Naive B cell (primary cell): ENCODE measurements around the gene CAMTA1. TPM values are rescaled to one million over a fixed set of nuclear protein-coding genes. Genes with fewer than 3 reads are reported as not detected.

Experiments used
- ATAC-seq, 2 donors: fragments of 150-1000 bp; cut with Tn5 transposase; 2 replicates each; pipeline ENCODE4 v1.10.0; 2021; ENCODE audit warnings: low read depth in 2 of 2, mild to moderate bottlenecking in 2 of 2, moderate library complexity in 2 of 2
- DNase-seq: peaks from one replicate; pipeline ENCODE4 v3.0.0; 2022
- H3K27ac Mint-ChIP-seq, 6 donors: one replicate each; pipeline ENCODE4 v1.8.0; 2020 to 2022; ENCODE audit warnings: mild to moderate bottlenecking in 6 of 6, mixed read lengths in 6 of 6, moderate library complexity in 5 of 6, inconsistent platforms in 2 of 6
- H3K27me3 Mint-ChIP-seq, 3 donors: one replicate each; pipeline ENCODE4 v1.8.0; 2021 to 2022; ENCODE audit warnings: mixed read lengths in 3 of 3, mild to moderate bottlenecking in 1 of 3
- H3K36me3 Mint-ChIP-seq, 2 donors: one replicate each; pipeline ENCODE4 v1.8.0; 2020 to 2022; ENCODE audit warnings: mixed read lengths in 2 of 2, inconsistent platforms in 1 of 2, mild to moderate bottlenecking in 1 of 2
- H3K4me1 Mint-ChIP-seq, 3 donors: one replicate each; pipeline ENCODE4 v1.8.0; 2020 to 2022; ENCODE audit warnings: mixed read lengths in 3 of 3, inconsistent platforms in 1 of 3, mild to moderate bottlenecking in 1 of 3, moderate library complexity in 1 of 3
- H3K4me3 Mint-ChIP-seq, 8 donors: one replicate each; pipeline ENCODE4 v1.8.0; 2020 to 2022; ENCODE audit warnings: mild to moderate bottlenecking in 8 of 8, mixed read lengths in 8 of 8, moderate library complexity in 8 of 8, inconsistent platforms in 2 of 8
- H3K9me3 Mint-ChIP-seq, 7 donors: one replicate each; pipeline ENCODE4 v1.8.0; 2020 to 2022; ENCODE audit warnings: mixed read lengths in 7 of 7, mild to moderate bottlenecking in 5 of 7, inconsistent platforms in 2 of 7, moderate library complexity in 1 of 7
- polyA plus RNA-seq, 6 donors: library from polyadenylated mRNA; unstranded; fragments of 300-500 nt; fragmentation: Illumina TruSeq; gene quantifications; one replicate each; pipeline ENCODE4 v1.2.3, GENCODE V29; 2021; ENCODE audit warnings: low read depth in 6 of 6

Gene CAMTA1
- polyA plus RNA-seq, 6 donors from 2014 or later = 75.4 to 140 (median 88.8) TPM

GRCh38 chr1:7454895-7455784 is 669.9 kb downstream of the CAMTA1 start:
- no peak for DNase-seq
- Mint-ChIP-seq H3K27ac (no peak overlapping the region), H3K27me3 (peaks cover 0 to 9% (median under 1%) of the 10 kb centered on the region in 3 donors), H3K4me1 (no peaks in the 10 kb centered on the region), H3K36me3 (no peaks in the 10 kb centered on the region), H3K9me3 (no peaks in the 10 kb centered on the region), H3K4me3 (no peak overlapping the region)
- ATAC-seq = no peak

DNA sequence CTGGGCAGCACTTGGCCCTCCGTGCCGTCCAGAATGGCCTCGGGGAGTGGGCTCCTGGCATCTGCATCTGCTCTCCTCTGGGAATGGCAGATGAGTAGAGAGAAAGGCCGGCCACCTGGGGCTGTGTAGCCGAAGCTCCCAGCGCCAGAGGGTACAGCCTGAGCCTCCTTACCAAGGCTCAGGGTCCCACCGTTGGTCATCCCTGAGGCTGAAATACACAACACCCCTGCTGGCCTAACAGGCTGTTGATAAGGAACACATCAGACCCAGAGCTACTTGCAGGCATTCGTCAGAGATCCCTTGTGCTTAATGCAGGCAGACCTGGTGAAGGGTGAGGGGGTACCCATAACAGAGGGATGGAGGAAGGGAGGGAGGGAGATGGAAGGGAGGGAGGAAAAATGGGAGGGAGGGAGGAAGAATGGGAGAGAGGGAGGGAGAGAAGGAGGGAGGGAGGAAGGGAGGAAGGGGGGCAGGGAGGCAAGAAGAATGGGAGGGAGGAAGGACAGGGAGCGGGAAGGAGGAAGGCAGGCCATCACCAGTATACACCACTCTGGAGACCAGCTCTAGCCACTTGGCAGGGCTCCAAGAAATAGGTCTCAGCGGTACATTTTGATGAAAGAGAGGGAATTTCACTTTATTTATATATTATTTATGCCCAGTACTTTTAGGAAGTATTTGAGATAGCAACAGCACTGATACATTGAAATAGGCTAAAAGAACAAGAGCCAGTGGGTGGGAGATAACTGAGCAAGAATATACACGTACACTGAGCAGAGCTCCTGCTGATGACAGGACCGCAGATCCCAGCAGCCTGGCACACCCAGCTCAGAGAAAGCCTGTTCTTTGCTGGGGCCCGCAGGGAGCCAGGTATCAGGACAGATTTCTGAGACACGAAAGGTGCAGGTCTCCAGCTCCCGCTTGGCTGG is 670.8 kb downstream of the CAMTA1 start:
- no peaks in the 10 kb centered on the region for H3K4me1 Mint-ChIP-seq

GRCh38 chr1:7456722-7457082 is 671.4 kb downstream of the CAMTA1 start:
- H3K27ac Mint-ChIP-seq = no peak overlapping the region
- no peak for ATAC-seq
- DNase-seq = no peak
- H3K4me1 Mint-ChIP-seq = no peaks in the 10 kb centered on the region
- no peaks in the 10 kb centered on the region for H3K36me3 Mint-ChIP-seq
- H3K9me3 Mint-ChIP-seq = no peaks in the 10 kb centered on the region
- H3K4me3 Mint-ChIP-seq = no peak overlapping the region
- peaks cover 0 to 9% (median 8%) of the 10 kb centered on the region in 3 donors for H3K27me3 Mint-ChIP-seq

More for the DNA sequence above, 670.8 kb downstream of the CAMTA1 start:
- Mint-ChIP-seq H3K36me3 (no peaks in the 10 kb centered on the region), H3K27ac (no peak overlapping the region), H3K4me3 (no peak overlapping the region), H3K9me3 (no peaks in the 10 kb centered on the region), H3K27me3 (peaks cover 0 to 9% (median 8%) of the 10 kb centered on the region in 3 donors)
- no peak for DNase-seq
- ATAC-seq = no peak

DNA sequence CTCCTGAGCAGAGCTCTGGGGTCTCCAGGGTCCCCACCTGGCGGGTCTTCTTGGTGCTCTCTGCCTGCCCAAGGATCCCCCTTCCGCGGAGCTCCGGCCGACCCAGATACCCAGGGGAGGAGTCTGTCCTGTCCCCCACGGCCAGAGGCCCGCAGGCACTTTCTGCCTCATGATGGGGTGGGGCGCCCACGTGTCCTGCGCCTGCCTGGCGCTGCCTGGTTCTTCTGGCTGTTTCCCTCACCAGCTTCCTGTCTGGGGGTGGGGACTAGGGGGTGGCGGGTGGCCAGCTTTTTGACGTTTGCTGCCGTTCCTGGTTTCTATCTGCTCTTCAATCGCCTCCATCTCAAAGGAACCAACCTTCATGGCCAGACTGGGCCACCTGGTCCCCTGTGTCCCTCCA is 672.6 kb downstream of the CAMTA1 start:
- H3K27me3 Mint-ChIP-seq = peaks cover 0 to 9% (median 9%) of the 10 kb centered on the region in 3 donors

DNA sequence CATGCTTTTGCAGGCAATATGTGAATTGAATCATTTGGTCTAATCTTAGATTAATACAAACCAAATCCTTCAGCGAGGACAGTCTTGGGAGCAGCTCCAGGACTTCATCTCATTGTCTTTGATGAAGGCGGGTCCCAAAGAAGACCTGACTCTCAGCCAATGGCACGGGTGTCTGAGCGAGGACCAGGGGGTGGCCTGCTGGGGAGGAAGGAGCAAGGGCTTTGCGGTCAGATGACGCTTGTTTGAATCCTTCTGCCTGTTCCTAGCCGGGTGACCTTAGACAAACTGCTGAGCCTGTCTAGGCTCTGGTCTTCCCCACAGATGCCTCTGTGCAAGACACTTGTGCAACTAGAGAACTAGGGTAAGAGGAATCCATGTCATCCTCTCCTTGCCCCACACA is 673.7 kb downstream of the CAMTA1 start:
- H3K27ac Mint-ChIP-seq = no peak overlapping the region
- DNase-seq (no peak), ATAC-seq (no peak)
- H3K4me1 Mint-ChIP-seq = no peaks in the 10 kb centered on the region
- peaks cover 0 to 18% (median 9%) of the 10 kb centered on the region in 3 donors for H3K27me3 Mint-ChIP-seq
- no peaks in the 10 kb centered on the region for H3K36me3 Mint-ChIP-seq
- H3K4me3 Mint-ChIP-seq = no peak overlapping the region
- no peaks in the 10 kb centered on the region for H3K9me3 Mint-ChIP-seq

More for the DNA sequence above, 672.6 kb downstream of the CAMTA1 start:
- DNase-seq (no peak), ATAC-seq (no peak)
- no peaks in the 10 kb centered on the region for H3K4me1 Mint-ChIP-seq
- peak overlapping the region in 1 of 6 donors; percentile 43 for H3K27ac Mint-ChIP-seq
- H3K36me3 Mint-ChIP-seq = no peaks in the 10 kb centered on the region
- no peak overlapping the region for H3K4me3 Mint-ChIP-seq
- no peaks in the 10 kb centered on the region for H3K9me3 Mint-ChIP-seq

DNA sequence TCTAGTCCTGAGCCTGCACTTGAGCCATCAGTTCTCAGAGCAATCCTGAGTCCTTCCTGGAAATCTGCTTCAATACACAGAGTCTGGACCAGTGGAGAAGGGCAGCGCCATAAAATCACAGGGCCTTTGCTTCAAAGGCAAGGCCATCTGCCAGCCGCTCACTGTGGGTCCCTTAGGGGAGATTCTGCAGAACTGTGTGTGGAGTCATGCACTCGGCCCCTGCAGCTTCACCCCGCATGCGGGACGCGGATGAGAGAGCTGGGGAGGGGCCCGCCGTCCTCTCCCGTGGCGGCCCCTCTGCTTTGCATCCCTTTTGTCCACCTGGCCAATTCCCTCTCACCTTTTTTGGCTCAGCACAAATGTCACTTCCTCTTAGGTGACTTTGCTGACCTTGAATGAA is 674.7 kb downstream of the CAMTA1 start:
- H3K4me3 Mint-ChIP-seq = no peak overlapping the region
- H3K9me3 Mint-ChIP-seq = no peaks in the 10 kb centered on the region
- DNase-seq = no peak
- H3K36me3 Mint-ChIP-seq = no peaks in the 10 kb centered on the region
- H3K27me3 Mint-ChIP-seq = peaks cover 0 to 18% (median 9%) of the 10 kb centered on the region in 3 donors
- no peak overlapping the region for H3K27ac Mint-ChIP-seq
- no peak for ATAC-seq
- no peaks in the 10 kb centered on the region for H3K4me1 Mint-ChIP-seq

DNA sequence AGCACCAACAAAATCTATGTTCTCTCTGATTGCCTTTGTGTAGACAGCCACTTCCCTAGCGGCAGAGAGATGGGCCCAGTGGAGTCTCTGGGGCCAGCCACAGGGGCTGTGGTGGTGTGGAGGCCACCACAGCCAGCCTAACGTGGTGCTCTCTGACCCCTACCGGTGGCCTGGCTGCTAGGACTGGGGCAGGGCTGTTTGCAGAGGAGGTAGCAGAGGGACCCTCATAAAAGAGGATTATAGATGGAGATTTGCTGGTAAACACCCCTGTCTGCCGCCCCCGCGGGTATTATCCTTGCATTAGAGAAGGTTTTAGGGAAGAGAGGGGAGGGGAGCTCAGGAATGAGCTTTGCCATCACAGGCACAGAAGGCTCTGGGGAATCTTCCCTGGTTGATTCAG is 675.6 kb downstream of the CAMTA1 start:
- Mint-ChIP-seq H3K36me3 (no peaks in the 10 kb centered on the region), H3K9me3 (no peaks in the 10 kb centered on the region), H3K4me1 (no peaks in the 10 kb centered on the region), H3K27ac (no peak overlapping the region), H3K27me3 (peaks cover 0 to 18% (median 9%) of the 10 kb centered on the region in 3 donors), H3K4me3 (no peak overlapping the region)
- no peak for ATAC-seq
- no peak for DNase-seq

DNA sequence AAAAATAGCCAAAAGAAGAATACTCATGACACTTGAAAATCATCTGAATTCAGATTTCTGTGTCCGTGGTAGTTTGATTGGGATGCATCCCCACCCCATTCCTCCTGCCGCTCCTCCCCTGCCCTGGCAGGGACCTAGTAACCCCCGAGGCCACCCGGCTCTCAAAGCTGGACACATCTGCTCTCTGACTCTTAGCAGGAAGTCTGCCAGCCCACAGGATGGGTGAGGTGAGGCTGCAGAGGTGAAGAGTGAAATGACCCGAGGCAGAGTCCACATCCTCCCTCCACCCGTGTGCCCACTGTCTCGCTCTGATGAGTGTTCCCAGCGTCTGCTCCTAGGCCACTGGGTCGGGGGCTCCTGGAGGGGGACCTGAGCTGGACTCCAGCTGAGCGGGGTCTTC is 677.4 kb downstream of the CAMTA1 start:
- Mint-ChIP-seq H3K9me3 (no peaks in the 10 kb centered on the region), H3K27me3 (peaks cover 4 to 18% (median 7%) of the 10 kb centered on the region in 3 donors), H3K27ac (no peak overlapping the region), H3K36me3 (no peaks in the 10 kb centered on the region), H3K4me1 (no peaks in the 10 kb centered on the region), H3K4me3 (no peak overlapping the region)
- DNase-seq = no peak
- no peak for ATAC-seq

DNA sequence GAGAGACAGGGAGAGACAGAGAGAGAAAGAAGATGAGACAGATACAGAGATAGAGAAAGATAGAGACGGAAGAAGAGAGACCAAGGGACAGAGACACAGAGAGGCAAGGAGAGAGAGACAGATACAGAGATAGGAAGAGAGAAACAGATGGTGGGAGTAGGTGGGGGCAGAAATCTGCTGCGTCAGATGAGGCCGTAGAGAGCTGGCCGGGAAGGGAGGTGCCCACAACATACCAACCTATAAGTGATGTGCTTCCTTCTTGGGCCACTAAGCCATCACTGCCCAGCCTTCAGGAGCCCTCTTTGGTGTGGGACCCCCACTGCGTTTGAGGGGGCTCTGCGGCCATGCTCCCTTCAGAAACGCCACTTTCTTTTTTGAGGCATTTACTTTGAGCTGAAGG is 678.3 kb downstream of the CAMTA1 start:
- Mint-ChIP-seq H3K4me1 (no peaks in the 10 kb centered on the region), H3K27ac (no peak overlapping the region), H3K36me3 (no peaks in the 10 kb centered on the region), H3K9me3 (no peaks in the 10 kb centered on the region), H3K4me3 (no peak overlapping the region), H3K27me3 (peaks cover 0 to 18% (median 4%) of the 10 kb centered on the region in 3 donors)
- ATAC-seq (no peak), DNase-seq (no peak)

GRCh38 chr1:7464736-7465135 is 679.5 kb downstream of the CAMTA1 start:
- no peaks in the 10 kb centered on the region for H3K9me3 Mint-ChIP-seq
- no peak overlapping the region for H3K27ac Mint-ChIP-seq
- DNase-seq (no peak), ATAC-seq (no peak)
- H3K4me1 Mint-ChIP-seq = no peaks in the 10 kb centered on the region
- no peak overlapping the region for H3K4me3 Mint-ChIP-seq
- H3K27me3 Mint-ChIP-seq = peaks cover 0 to 23% (median 4%) of the 10 kb centered on the region in 3 donors
- no peaks in the 10 kb centered on the region for H3K36me3 Mint-ChIP-seq

GRCh38 chr1:7467476-7468175 is 682.4 kb downstream of the CAMTA1 start:
- Mint-ChIP-seq H3K4me3 (no peak overlapping the region), H3K4me1 (no peaks in the 10 kb centered on the region), H3K9me3 (no peaks in the 10 kb centered on the region), H3K27ac (no peak overlapping the region), H3K27me3 (peaks cover 0 to 25% (median 4%) of the 10 kb centered on the region in 3 donors), H3K36me3 (no peaks in the 10 kb centered on the region)
- ATAC-seq = no peak
- no peak for DNase-seq

DNA sequence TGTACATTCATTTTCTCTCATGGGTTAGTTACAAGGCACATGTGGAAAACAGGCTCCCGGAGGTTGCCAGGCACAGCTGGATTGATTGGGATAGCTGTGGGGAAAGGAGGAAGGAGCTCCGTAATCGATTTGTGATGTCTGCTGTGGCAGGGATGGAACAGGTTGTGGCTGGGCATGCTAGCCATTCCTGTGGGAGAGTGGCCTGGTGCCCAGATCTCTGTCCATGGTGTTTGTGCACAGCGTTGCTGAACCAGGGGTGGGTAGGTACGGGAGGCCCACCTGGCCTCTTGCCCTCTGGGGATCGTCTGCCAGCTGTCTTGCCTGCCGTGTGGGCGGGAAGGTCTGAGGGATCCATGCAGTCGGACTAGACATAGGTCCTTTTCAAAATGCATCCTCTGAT is 683.0 kb downstream of the CAMTA1 start:
- Mint-ChIP-seq H3K4me3 (peak overlapping the region in 1 of 8 donors; percentile 56), H3K9me3 (no peaks in the 10 kb centered on the region), H3K27ac (no peak overlapping the region), H3K27me3 (peaks cover 0 to 20% (median 4%) of the 10 kb centered on the region in 3 donors), H3K36me3 (no peaks in the 10 kb centered on the region), H3K4me1 (no peaks in the 10 kb centered on the region)
- no peak for DNase-seq
- no peak for ATAC-seq

GRCh38 chr1:7469255-7469938 is 684.1 kb downstream of the CAMTA1 start:
- H3K4me3 Mint-ChIP-seq = no peak overlapping the region
- H3K27me3 Mint-ChIP-seq = peaks cover 0 to 15% (median 4%) of the 10 kb centered on the region in 3 donors
- H3K9me3 Mint-ChIP-seq = no peaks in the 10 kb centered on the region
- no peaks in the 10 kb centered on the region for H3K36me3 Mint-ChIP-seq
- DNase-seq (no peak), ATAC-seq (no peak)
- H3K4me1 Mint-ChIP-seq = no peaks in the 10 kb centered on the region
- H3K27ac Mint-ChIP-seq = peak overlapping the region in 1 of 6 donors; percentile 63
